SK-N-MC (cell line): ENCODE measurements around the gene ALOXE3.

Experiments
- EZH2 ChIP-seq: fragments of 200-600 bp; sonication (generic); IDR thresholded peaks from one replicate; pipeline ENCODE4 v1.6.1; 2017; ENCODE audit warnings: antibody characterized with exemption
- FOXP2 ChIP-seq: optimal IDR thresholded peaks from 2 replicates; pipeline ENCODE3; 2011; ENCODE audit warnings: mild to moderate bottlenecking, moderate library complexity; ENCODE audit not compliant: insufficient read depth; ENCODE audit errors: extremely low read length, control extremely low read depth
- POLR2AphosphoS5 ChIP-seq: IDR thresholded peaks from 2 replicates; pipeline ENCODE4 v1.6.1; 2012; ENCODE audit warnings: mild to moderate bottlenecking, low read depth, low read length, borderline replicate concordance

- TF ChIP-seq POLR2AphosphoS5 (no peak), EZH2 (no peak), FOXP2 (no peak)
Measured at GRCh38 chr17:8091033-8091687, 27.2 kb downstream of the ALOXE3 start.
